ENCODE results near the gene ELF4. TPM values are rescaled to one million over a fixed set of nuclear protein-coding genes. Genes with fewer than 3 reads are reported as not detected.
A peak's percentile ranks its signal among the peaks of the same experiment; 100 is the strongest.

Gene ELF4
- total and polyA plus RNA-seq, 2 of the 4 experiments (the other 2 are of a cell fraction) = 10.9 to 19.0 TPM

GRCh38 chrX:130024127-130024526 is 86.2 kb downstream of the ELF4 start:
- in situ Hi-C loops (cut with MboI; ENCODE audit: low sequenced_read_pairs) (no loop called here), dilution Hi-C loops (cut with HindIII; ENCODE audit: low sequenced_read_pairs, unreplicated experiment) (no loop called here), intact Hi-C loops (cut with micrococcal nuclease) (no loop called here)
- H3K27me3 ChIP-seq (ENCODE audit: control insufficient read depth, insufficient read depth, low read length) = peaks cover 1% of the 10 kb centered on the region; the same call in 1 of the 2 replicates
- H4K20me1 ChIP-seq (ENCODE audit: insufficient read depth, low read length) = no peaks in the 10 kb centered on the region
- H4K8ac ChIP-seq (ENCODE audit: low read depth in 2 of 2, low read length in 2 of 2) = no peak overlapping the region
- H2BK120ac ChIP-seq (ENCODE audit: low read depth, low read length) = no peak overlapping the region
- no peak overlapping the region for H3K18ac ChIP-seq (ENCODE audit: low read depth, low read length)
- no peak overlapping the region for H4K5ac ChIP-seq (ENCODE audit: low read depth, low read length)
- H3K9ac ChIP-seq (ENCODE audit: low read depth, low read length) = no peak overlapping the region
- POLR2A ChIA-PET (ENCODE audit: unreplicated experiment) = no interaction called here
- H3K27ac ChIP-seq (ENCODE audit: insufficient read depth, low read length) = no peak overlapping the region
- peaks cover 14% of the 10 kb centered on the region for H3K36me3 ChIP-seq (ENCODE audit: control insufficient read depth, insufficient read depth, low read length)
- H3K56ac ChIP-seq (ENCODE audit: extremely low read depth, insufficient read depth, low read length) = no peak overlapping the region
- H2BK5ac ChIP-seq (ENCODE audit: low read depth, low read length, poor library complexity, severe bottlenecking) = no peak overlapping the region
- DNase-seq = peak; percentile 17
- no peak overlapping the region for H3K4ac ChIP-seq (ENCODE audit: low read depth, low read length)
- peak overlapping the region; percentile 59 for H2AFZ ChIP-seq (replicated peaks; ENCODE audit: low read length, poor library complexity)
- 32% methylated on average over 3 of the region's 9 CpGs; no CpG with 5 or more reads in 1 of the 2 experiments for WGBS, 2 experiments (ENCODE audit: extremely low coverage in 2 of 2, insufficient read length in 1 of 2)
- H3K14ac ChIP-seq (replicated peaks; ENCODE audit: low read depth, low read length) = no peak overlapping the region
- CTCF ChIA-PET = no interaction called here
- no peak for TF ChIP-seq CHD1 (IDR thresholded peaks at IDR 0.05; ENCODE audit: low read depth, low read length)
- TF ChIP-seq SMC3 (IDR thresholded peaks at IDR 0.05; ENCODE audit: low read depth, low read length) = no peak
- TF ChIP-seq, protein P1, sequence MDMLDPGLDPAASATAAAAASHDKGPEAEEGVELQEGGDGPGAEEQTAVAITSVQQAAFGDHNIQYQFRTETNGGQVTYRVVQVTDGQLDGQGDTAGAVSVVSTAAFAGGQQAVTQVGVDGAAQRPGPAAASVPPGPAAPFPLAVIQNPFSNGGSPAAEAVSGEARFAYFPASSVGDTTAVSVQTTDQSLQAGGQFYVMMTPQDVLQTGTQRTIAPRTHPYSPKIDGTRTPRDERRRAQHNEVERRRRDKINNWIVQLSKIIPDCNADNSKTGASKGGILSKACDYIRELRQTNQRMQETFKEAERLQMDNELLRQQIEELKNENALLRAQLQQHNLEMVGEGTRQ (IDR thresholded peaks at IDR 0.05; ENCODE audit: low read depth, low read length) = no peak
- no peak for TF ChIP-seq FOS (IDR thresholded peaks at IDR 0.05; ENCODE audit: low read depth, low read length)
- TF ChIP-seq NFE2L2 (IDR thresholded peaks at IDR 0.05; ENCODE audit: low read depth, low read length) = no peak
- no peak for TF ChIP-seq MAFK (IDR thresholded peaks at IDR 0.05; ENCODE audit: low read depth, low read length)
- TF ChIP-seq RFX5 (IDR thresholded peaks at IDR 0.05; ENCODE audit: low read depth, low read length) = no peak
- no peak for TF ChIP-seq POLR2A (IDR thresholded peaks at IDR 0.05; ENCODE audit: low read depth, low read length)
- TF ChIP-seq CEBPB (IDR thresholded peaks at IDR 0.05; ENCODE audit: low read depth, low read length) = no peak
- TF ChIP-seq, protein P2, sequence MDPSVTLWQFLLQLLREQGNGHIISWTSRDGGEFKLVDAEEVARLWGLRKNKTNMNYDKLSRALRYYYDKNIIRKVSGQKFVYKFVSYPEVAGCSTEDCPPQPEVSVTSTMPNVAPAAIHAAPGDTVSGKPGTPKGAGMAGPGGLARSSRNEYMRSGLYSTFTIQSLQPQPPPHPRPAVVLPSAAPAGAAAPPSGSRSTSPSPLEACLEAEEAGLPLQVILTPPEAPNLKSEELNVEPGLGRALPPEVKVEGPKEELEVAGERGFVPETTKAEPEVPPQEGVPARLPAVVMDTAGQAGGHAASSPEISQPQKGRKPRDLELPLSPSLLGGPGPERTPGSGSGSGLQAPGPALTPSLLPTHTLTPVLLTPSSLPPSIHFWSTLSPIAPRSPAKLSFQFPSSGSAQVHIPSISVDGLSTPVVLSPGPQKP (IDR thresholded peaks at IDR 0.05; ENCODE audit: borderline replicate concordance, low read depth, low read length) = no peak
- TF ChIP-seq RAD21 (IDR thresholded peaks at IDR 0.05; ENCODE audit: low read length) = no peak
- TF ChIP-seq RCOR1 (IDR thresholded peaks at IDR 0.05; ENCODE audit: insufficient replicate concordance, low read length) = no peak
- no peak for TF ChIP-seq MAZ (IDR thresholded peaks at IDR 0.05; ENCODE audit: borderline replicate concordance, low read depth, low read length)
- TF ChIP-seq BHLHE40 (IDR thresholded peaks at IDR 0.05; ENCODE audit: low read depth, low read length) = no peak
- H3K4me3 ChIP-seq (ENCODE audit: insufficient read depth, low read depth, low read length) = no peak overlapping the region
- no peak overlapping the region for H3K4me2 ChIP-seq (ENCODE audit: low read depth, low read length)
- H2AK9ac ChIP-seq (replicated peaks; ENCODE audit: low read depth, low read length, poor library complexity) = no peak overlapping the region
- no peaks in the 10 kb centered on the region for H3K9me1 ChIP-seq (ENCODE audit: insufficient read depth, low read length)
- H3K9me3 ChIP-seq (ENCODE audit: control insufficient read depth, insufficient read depth, low read length) = no peaks in the 10 kb centered on the region
- no peak overlapping the region for H4K91ac ChIP-seq (ENCODE audit: insufficient read depth, low read depth, low read length)
- no peak overlapping the region for H3K23ac ChIP-seq (ENCODE audit: low read depth, low read length)
- H2AK5ac ChIP-seq (ENCODE audit: low read depth, low read length) = no peak overlapping the region
- no peak overlapping the region for H2BK20ac ChIP-seq (ENCODE audit: low read depth, low read length)
- peak; percentile 75 for ATAC-seq (ENCODE audit: low read depth)
- no peaks in the 10 kb centered on the region for H3K79me1 ChIP-seq (ENCODE audit: low read depth in 1 of 2, low read length in 2 of 2)
- no TSS peak for BruUV-seq (replicated peaks)
- H2BK15ac ChIP-seq (ENCODE audit: low read depth, low read length) = no peak overlapping the region
- H3K4me1 ChIP-seq (ENCODE audit: control insufficient read depth, insufficient read depth, low read length) = no peaks in the 10 kb centered on the region
